UCSD-AML1 (cell line): ENCODE results near the gene SDK2.
"Not testable (repeated sequence)": the region's sequence is repeated elsewhere in the genome, so short reads cannot be mapped to it uniquely, and the experiment has no call there.

Source experiments
- DNase-seq: peaks from one replicate; lab custom pipeline; 2025; ENCODE audit not compliant: unreplicated experiment; lab: John Stamatoyannopoulos, UW

The SDK2 gene

GRCh38 chr17:73465953-73466230 lies 178.4 kb downstream of the SDK2 start:
- DNase-seq: no peak

GRCh38 chr17:73465130-73465952 lies 178.9 kb downstream of the SDK2 start:
- DNase-seq: no peak

GRCh38 chr17:73464447-73464846 lies 179.8 kb downstream of the SDK2 start:
- DNase-seq: no peak

GRCh38 chr17:73463821-73464220 lies 180.4 kb downstream of the SDK2 start:
- no peak for DNase-seq

GRCh38 chr17:73462823-73463222 lies 181.4 kb downstream of the SDK2 start:
- DNase-seq: no peak

GRCh38 chr17:73459980-73460379 lies 184.3 kb downstream of the SDK2 start:
- DNase-seq: no peak

GRCh38 chr17:73455767-73456166 lies 188.5 kb downstream of the SDK2 start:
- no peak for DNase-seq

GRCh38 chr17:73455050-73455687 lies 189.1 kb downstream of the SDK2 start:
- DNase-seq: no peak

GRCh38 chr17:73453494-73453893 lies 190.8 kb downstream of the SDK2 start:
- not testable (repeated sequence) for DNase-seq

- no peak for DNase-seq
Observed at GRCh38 chr17:73453090-73453489, 191.2 kb downstream of the SDK2 start.

- DNase-seq: no peak
Observed at GRCh38 chr17:73452009-73452408, 192.2 kb downstream of the SDK2 start.

GRCh38 chr17:73447319-73447718 lies 196.9 kb downstream of the SDK2 start:
- DNase-seq: no peak

GRCh38 chr17:73446617-73447016 lies 197.6 kb downstream of the SDK2 start:
- no peak for DNase-seq

GRCh38 chr17:73445466-73445865 lies 198.8 kb downstream of the SDK2 start:
- no peak for DNase-seq

- DNase-seq: no peak
Observed at GRCh38 chr17:73444021-73444420, 200.2 kb downstream of the SDK2 start.

GRCh38 chr17:73439597-73439996 lies 204.6 kb downstream of the SDK2 start:
- no peak for DNase-seq

- no peak for DNase-seq
Observed at GRCh38 chr17:73437826-73438225, 206.4 kb downstream of the SDK2 start.

- DNase-seq: no peak
Observed at GRCh38 chr17:73436954-73437353, 207.3 kb downstream of the SDK2 start.

GRCh38 chr17:73435412-73435811 lies 208.8 kb downstream of the SDK2 start:
- no peak for DNase-seq

GRCh38 chr17:73434154-73434553 lies 210.1 kb downstream of the SDK2 start:
- DNase-seq: no peak

GRCh38 chr17:73433501-73433900 lies 210.7 kb downstream of the SDK2 start:
- DNase-seq: no peak

- DNase-seq: no peak
Observed at GRCh38 chr17:73432624-73433190, 211.5 kb downstream of the SDK2 start.
